ENCODE results near the gene DRG2. TPM values are rescaled to one million over a fixed set of nuclear protein-coding genes. Genes with fewer than 3 reads are reported as not detected.

The DRG2 gene
- total and polyA plus RNA-seq, 9 of the 15 experiments (the other 6 are each of a cell fraction or from before 2014, with no cell fraction given): 6.6 to 36.7 (median 26.1) TPM

DNA sequence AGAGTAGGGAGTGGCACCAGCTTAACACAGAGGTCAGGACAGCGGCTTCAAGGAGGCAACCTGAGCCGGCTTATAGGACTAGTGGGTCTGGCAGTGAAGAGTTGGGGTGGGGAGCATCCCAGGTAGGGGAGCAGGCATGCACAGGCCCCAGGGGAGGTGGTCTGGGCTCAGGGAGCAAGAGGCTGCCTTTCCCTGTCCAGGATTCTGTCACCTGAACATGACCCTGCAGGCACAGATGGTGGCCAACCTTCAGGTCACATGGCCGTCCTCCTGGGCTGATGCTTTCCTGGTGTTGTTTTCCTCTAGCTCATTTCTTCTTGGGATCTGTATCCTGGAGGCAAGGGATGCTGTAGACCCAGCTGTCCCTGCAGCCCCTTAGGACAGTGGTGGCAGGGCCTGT lies 17.3 kb downstream of the DRG2 start:
- intact Hi-C loops (cut with micrococcal nuclease) (no loop called here), in situ Hi-C loops (cut with MboI) (no loop called here)
- no TSS peak for BruUV-seq (replicated peaks)
- H2AFZ ChIP-seq (ENCODE audit: low read depth, low read length): no peak overlapping the region
- H3K4me1 ChIP-seq (replicated peaks in 1 of 2; ENCODE audit: control insufficient read depth in 2 of 2, insufficient read depth in 2 of 2, low read length in 2 of 2): peaks cover 0 to 4% of the 10 kb centered on the region in 2 experiments; a peak in 2 of 5 replicates
- no peaks in the 10 kb centered on the region for H3K27me3 ChIP-seq (ENCODE audit: control insufficient read depth in 2 of 2, insufficient read depth in 2 of 2, low read length in 2 of 2)
- WGBS (ENCODE audit: insufficient coverage, low coverage, missing lambda C conversion rate): 100% methylated on average over 1 of the region's 3 CpGs
- no peaks in the 10 kb centered on the region; the same call in 1 of the 2 replicates for H4K20me1 ChIP-seq (replicated peaks; ENCODE audit: control insufficient read depth, insufficient read depth, low read length)
- TF ChIP-seq ZNF717 (CRISPR knock-in tag; IDR thresholded peaks at IDR 0.05): no peak
- no peaks in the 10 kb centered on the region for H3K9me1 ChIP-seq (ENCODE audit: control insufficient read depth, insufficient read depth, low read length)
- FAIRE-seq (no peak), DNase-seq (ENCODE audit: extremely low read depth in 1 of 4, low spot score in 3 of 4) (no peak), ATAC-seq (no peak)
- H3K9ac ChIP-seq (ENCODE audit: insufficient read depth in 1 of 2, low read depth in 2 of 2, low read length in 2 of 2): no peak overlapping the region
- H3K36me3 ChIP-seq (ENCODE audit: control insufficient read depth, insufficient read depth, low read length): peaks cover 22% of the 10 kb centered on the region; the same call in 1 of the 3 replicates
- H3K9me3 ChIP-seq (replicated peaks; ENCODE audit: control insufficient read depth, insufficient read depth, low read depth, low read length): no peaks in the 10 kb centered on the region
- no peak overlapping the region for H3K27ac ChIP-seq (ENCODE audit: extremely low read depth, low read depth, low read length)
- no peak overlapping the region for H3K4me2 ChIP-seq (ENCODE audit: insufficient read depth, low read length)
- H3K4me3 ChIP-seq: no peak overlapping the region
- H3K79me2 ChIP-seq (ENCODE audit: control insufficient read depth, insufficient read depth, low read length): no peaks in the 10 kb centered on the region
- ChIA-PET CTCF (ENCODE audit: low intra/inter-chr PET ratio) (no interaction called here), POLR2A (interaction anchor here (0.6 kb wide), 1 partner anchor 176 kb away, joined by 3 read pairs; no protein-coding TSS in a partner anchor)

DNA sequence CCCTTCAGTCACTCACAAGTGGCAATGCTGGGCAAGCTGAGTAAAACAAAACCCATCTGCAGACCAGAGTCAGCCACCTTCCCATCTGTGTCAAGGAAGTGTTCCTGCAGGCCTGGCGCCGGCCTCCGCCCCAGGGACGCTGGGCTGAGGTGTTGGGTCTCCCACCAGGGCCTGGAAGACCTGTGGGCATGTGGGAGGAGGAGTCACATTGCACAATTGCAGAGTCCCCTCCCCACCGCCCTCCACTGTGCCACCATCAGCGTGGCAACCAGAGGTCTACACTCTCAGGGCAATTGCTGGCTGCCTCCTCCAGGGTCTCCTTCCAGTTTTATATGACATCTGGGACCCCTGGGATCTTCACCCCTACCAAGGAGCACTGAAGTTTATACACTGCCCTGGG lies 17.8 kb downstream of the DRG2 start:
- no TSS peak for BruUV-seq (replicated peaks)
- DNase-seq (ENCODE audit: extremely low read depth in 1 of 4, low spot score in 3 of 4) (no peak), FAIRE-seq (no peak), ATAC-seq (no peak)
- H2AFZ ChIP-seq (ENCODE audit: low read depth, low read length): no peak overlapping the region
- H3K4me3 ChIP-seq: no peak overlapping the region
- H3K4me1 ChIP-seq (replicated peaks in 1 of 2; ENCODE audit: control insufficient read depth in 2 of 2, insufficient read depth in 2 of 2, low read length in 2 of 2): peaks cover 0 to 4% of the 10 kb centered on the region in 2 experiments; a peak in 2 of 5 replicates
- no peaks in the 10 kb centered on the region for H3K27me3 ChIP-seq (ENCODE audit: control insufficient read depth in 2 of 2, insufficient read depth in 2 of 2, low read length in 2 of 2)
- no peaks in the 10 kb centered on the region for H3K9me3 ChIP-seq (replicated peaks; ENCODE audit: control insufficient read depth, insufficient read depth, low read depth, low read length)
- H3K4me2 ChIP-seq (ENCODE audit: insufficient read depth, low read length): no peak overlapping the region
- intact Hi-C loops (cut with micrococcal nuclease) (no loop called here), in situ Hi-C loops (cut with MboI) (no loop called here)
- POLR2A ChIA-PET: interaction anchor here (0.6 kb wide), 1 partner anchor 812 kb away, joined by 3 read pairs; no protein-coding TSS in a partner anchor
- no peaks in the 10 kb centered on the region for H3K79me2 ChIP-seq (ENCODE audit: control insufficient read depth, insufficient read depth, low read length)
- no peak overlapping the region for H3K27ac ChIP-seq (ENCODE audit: extremely low read depth, low read depth, low read length)
- H3K9ac ChIP-seq (ENCODE audit: insufficient read depth in 1 of 2, low read depth in 2 of 2, low read length in 2 of 2): no peak overlapping the region; a peak in 1 of 4 replicates
- CTCF ChIA-PET (ENCODE audit: low intra/inter-chr PET ratio): no interaction called here
- WGBS (ENCODE audit: insufficient coverage, low coverage, missing lambda C conversion rate): 78% methylated on average over 4 of the region's 6 CpGs
- H4K20me1 ChIP-seq (replicated peaks; ENCODE audit: control insufficient read depth, insufficient read depth, low read length): peaks cover 3% of the 10 kb centered on the region; the same call in 1 of the 2 replicates
- peaks cover 16% of the 10 kb centered on the region; the same call in 1 of the 3 replicates for H3K36me3 ChIP-seq (ENCODE audit: control insufficient read depth, insufficient read depth, low read length)
- no peak for TF ChIP-seq ZNF717 (CRISPR knock-in tag; IDR thresholded peaks at IDR 0.05)
- no peak for TF ChIP-seq SETDB1 (IDR thresholded peaks at IDR 0.05; ENCODE audit: low read length)
- TF ChIP-seq POLR2G (IDR thresholded peaks at IDR 0.05; ENCODE audit: low read depth, low read length): no peak
- no peak for TF ChIP-seq HMGXB4 (CRISPR knock-in tag; IDR thresholded peaks at IDR 0.05)
- TF ChIP-seq KLF1 (tag; IDR thresholded peaks at IDR 0.05): no peak
- TF ChIP-seq ZNF589 (CRISPR knock-in tag; IDR thresholded peaks at IDR 0.05; ENCODE audit: low read depth): no peak
- no peak for TF ChIP-seq SREBF2 (CRISPR knock-in tag; IDR thresholded peaks at IDR 0.05)
- TF ChIP-seq, protein P1, sequence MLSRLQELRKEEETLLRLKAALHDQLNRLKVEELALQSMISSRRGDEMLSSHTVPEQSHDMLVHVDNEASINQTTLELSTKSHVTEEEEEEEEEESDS (CRISPR knock-in tag; IDR thresholded peaks at IDR 0.05): no peak
- TF ChIP-seq NELFE (IDR thresholded peaks at IDR 0.05; ENCODE audit: insufficient read depth, insufficient read length): no peak
- no peak for TF ChIP-seq ZBTB12 (CRISPR knock-in tag; IDR thresholded peaks at IDR 0.05)
- no peak for TF ChIP-seq SRSF1 (IDR thresholded peaks at IDR 0.05; ENCODE audit: low read depth, low read length)
- TF ChIP-seq CBX1 (IDR thresholded peaks at IDR 0.05; ENCODE audit: low read depth): no peak
- H3K9me1 ChIP-seq (ENCODE audit: control insufficient read depth, insufficient read depth, low read length): no peaks in the 10 kb centered on the region
